Measurements from ENCODE around the gene TRIML1. TPM values are rescaled to one million over a fixed set of nuclear protein-coding genes. Genes with fewer than 3 reads are reported as not detected.

The TRIML1 gene
- polyA plus RNA-seq, 6 donors from 2014 or later, result not detected

Other genes with a start within 250 kb of the TRIML1 start
- not detected for gene ZFP42, start 143.7 kb upstream of the TRIML1 start, polyA plus RNA-seq (ENCODE audit: low read depth in 6 of 6)
- gene TRIML2, start 29.8 kb upstream of the TRIML1 start, polyA plus RNA-seq (ENCODE audit: low read depth in 6 of 6), result not detected